ENCODE measurements around the gene UBE2E3.
"Not testable (repeated sequence)": the region's sequence is repeated elsewhere in the genome, so short reads cannot be mapped to it uniquely, and the experiment has no call there.

Gene UBE2E3

GRCh38 chr2:181036445-181036844, 56.0 kb downstream of the UBE2E3 start:
- H3K4me1 ChIP-seq (ENCODE audit: insufficient read depth, low read length) = no peaks in the 10 kb centered on the region
- H3K9ac ChIP-seq (ENCODE audit: low read depth, low read length) = no peak overlapping the region
- no peaks in the 10 kb centered on the region for H3K36me3 ChIP-seq (ENCODE audit: insufficient read depth, low read length)
- H3K9me3 ChIP-seq (ENCODE audit: control insufficient read depth, insufficient read depth, low read length) = no peaks in the 10 kb centered on the region

- Histone ChIP-seq H3K9ac (ENCODE audit: low read depth, low read length) (no peak overlapping the region), H3K36me3 (ENCODE audit: insufficient read depth, low read length) (no peaks in the 10 kb centered on the region), H3K4me1 (ENCODE audit: insufficient read depth, low read length) (no peaks in the 10 kb centered on the region), H3K9me3 (ENCODE audit: control insufficient read depth, insufficient read depth, low read length) (no peaks in the 10 kb centered on the region)
Observed at GRCh38 chr2:181036848-181037603, 56.6 kb downstream of the UBE2E3 start.

GRCh38 chr2:181037922-181038321, 57.5 kb downstream of the UBE2E3 start:
- Histone ChIP-seq H3K36me3 (ENCODE audit: insufficient read depth, low read length) (no peaks in the 10 kb centered on the region), H3K4me1 (ENCODE audit: insufficient read depth, low read length) (no peaks in the 10 kb centered on the region), H3K9ac (ENCODE audit: low read depth, low read length) (no peak overlapping the region), H3K9me3 (ENCODE audit: control insufficient read depth, insufficient read depth, low read length) (no peaks in the 10 kb centered on the region)

GRCh38 chr2:181038796-181039195, 58.4 kb downstream of the UBE2E3 start:
- Histone ChIP-seq H3K9ac (ENCODE audit: low read depth, low read length) (no peak overlapping the region), H3K9me3 (ENCODE audit: control insufficient read depth, insufficient read depth, low read length) (no peaks in the 10 kb centered on the region), H3K36me3 (ENCODE audit: insufficient read depth, low read length) (no peaks in the 10 kb centered on the region), H3K4me1 (ENCODE audit: insufficient read depth, low read length) (no peaks in the 10 kb centered on the region)

- not testable (repeated sequence) for H3K4me1 ChIP-seq (ENCODE audit: insufficient read depth, low read length); H3K9me3 ChIP-seq (ENCODE audit: control insufficient read depth, insufficient read depth, low read length); H3K9ac ChIP-seq (ENCODE audit: low read depth, low read length); H3K36me3 ChIP-seq (ENCODE audit: insufficient read depth, low read length)
Observed at GRCh38 chr2:181040839-181041238, 60.4 kb downstream of the UBE2E3 start.

GRCh38 chr2:181041661-181042060, 61.3 kb downstream of the UBE2E3 start:
- Histone ChIP-seq H3K9me3 (ENCODE audit: control insufficient read depth, insufficient read depth, low read length) (no peaks in the 10 kb centered on the region), H3K4me1 (ENCODE audit: insufficient read depth, low read length) (no peaks in the 10 kb centered on the region), H3K9ac (ENCODE audit: low read depth, low read length) (no peak overlapping the region)

GRCh38 chr2:181042706-181043105, 62.3 kb downstream of the UBE2E3 start:
- no peaks in the 10 kb centered on the region; the same call in 1 of the 2 replicates for H3K4me1 ChIP-seq (ENCODE audit: insufficient read depth, low read length)

More at GRCh38 chr2:181041661-181042060, 61.3 kb downstream of the UBE2E3 start:
- no peaks in the 10 kb centered on the region for H3K36me3 ChIP-seq (ENCODE audit: insufficient read depth, low read length)

GRCh38 chr2:181046833-181047232, 66.4 kb downstream of the UBE2E3 start:
- no peaks in the 10 kb centered on the region for H3K9me3 ChIP-seq (ENCODE audit: control insufficient read depth, insufficient read depth, low read length)
- H3K36me3 ChIP-seq (ENCODE audit: insufficient read depth, low read length) = no peaks in the 10 kb centered on the region
- H3K4me1 ChIP-seq (ENCODE audit: insufficient read depth, low read length) = peaks cover 3% of the 10 kb centered on the region; the same call in 1 of the 2 replicates
- H3K9ac ChIP-seq (ENCODE audit: low read depth, low read length) = no peak overlapping the region

More at GRCh38 chr2:181042706-181043105, 62.3 kb downstream of the UBE2E3 start:
- H3K9me3 ChIP-seq (ENCODE audit: control insufficient read depth, insufficient read depth, low read length) = no peaks in the 10 kb centered on the region
- no peaks in the 10 kb centered on the region for H3K36me3 ChIP-seq (ENCODE audit: insufficient read depth, low read length)
- H3K9ac ChIP-seq (ENCODE audit: low read depth, low read length) = no peak overlapping the region

GRCh38 chr2:181047829-181048228, 67.4 kb downstream of the UBE2E3 start:
- Histone ChIP-seq H3K9me3 (ENCODE audit: control insufficient read depth, insufficient read depth, low read length) (no peaks in the 10 kb centered on the region), H3K36me3 (ENCODE audit: insufficient read depth, low read length) (no peaks in the 10 kb centered on the region), H3K4me1 (ENCODE audit: insufficient read depth, low read length) (peaks cover 3% of the 10 kb centered on the region; the same call in 1 of the 2 replicates), H3K9ac (ENCODE audit: low read depth, low read length) (no peak overlapping the region)

- Histone ChIP-seq H3K36me3 (ENCODE audit: insufficient read depth, low read length) (no peaks in the 10 kb centered on the region), H3K4me1 (ENCODE audit: insufficient read depth, low read length) (peaks cover 3% of the 10 kb centered on the region; the same call in 1 of the 2 replicates), H3K9ac (ENCODE audit: low read depth, low read length) (no peak overlapping the region), H3K9me3 (ENCODE audit: control insufficient read depth, insufficient read depth, low read length) (no peaks in the 10 kb centered on the region)
Observed at GRCh38 chr2:181051861-181052522, 71.6 kb downstream of the UBE2E3 start.

GRCh38 chr2:181052523-181052891, 72.1 kb downstream of the UBE2E3 start:
- no peaks in the 10 kb centered on the region for H3K9me3 ChIP-seq (ENCODE audit: control insufficient read depth, insufficient read depth, low read length)
- no peak overlapping the region for H3K9ac ChIP-seq (ENCODE audit: low read depth, low read length)
- H3K4me1 ChIP-seq (ENCODE audit: insufficient read depth, low read length) = peaks cover 3% of the 10 kb centered on the region; the same call in 1 of the 2 replicates
- no peaks in the 10 kb centered on the region for H3K36me3 ChIP-seq (ENCODE audit: insufficient read depth, low read length)

- no peaks in the 10 kb centered on the region for H3K36me3 ChIP-seq (ENCODE audit: insufficient read depth, low read length)
- no peak overlapping the region for H3K9ac ChIP-seq (ENCODE audit: low read depth, low read length)
- no peaks in the 10 kb centered on the region for H3K9me3 ChIP-seq (ENCODE audit: control insufficient read depth, insufficient read depth, low read length)
- H3K4me1 ChIP-seq (ENCODE audit: insufficient read depth, low read length) = peaks cover 5% of the 10 kb centered on the region; the same call in 1 of the 2 replicates
Observed at GRCh38 chr2:181054256-181054655, 73.9 kb downstream of the UBE2E3 start.

GRCh38 chr2:181054843-181055242, 74.4 kb downstream of the UBE2E3 start:
- Histone ChIP-seq H3K9ac (ENCODE audit: low read depth, low read length) (no peak overlapping the region), H3K4me1 (ENCODE audit: insufficient read depth, low read length) (peaks cover 5% of the 10 kb centered on the region; the same call in 1 of the 2 replicates), H3K9me3 (ENCODE audit: control insufficient read depth, insufficient read depth, low read length) (no peaks in the 10 kb centered on the region), H3K36me3 (ENCODE audit: insufficient read depth, low read length) (no peaks in the 10 kb centered on the region)

- Histone ChIP-seq H3K9me3 (ENCODE audit: control insufficient read depth, insufficient read depth, low read length) (no peaks in the 10 kb centered on the region), H3K9ac (ENCODE audit: low read depth, low read length) (no peak overlapping the region)
Observed at GRCh38 chr2:181058378-181059269, 78.2 kb downstream of the UBE2E3 start.

More at GRCh38 chr2:181058378-181059269, 78.2 kb downstream of the UBE2E3 start:
- Histone ChIP-seq H3K36me3 (ENCODE audit: insufficient read depth, low read length) (no peaks in the 10 kb centered on the region), H3K4me1 (ENCODE audit: insufficient read depth, low read length) (peaks cover 5% of the 10 kb centered on the region; the same call in 1 of the 2 replicates)
